ENCODE data around the gene ADGRG3. TPM values are rescaled to one million over a fixed set of nuclear protein-coding genes. Genes with fewer than 3 reads are reported as not detected.

Gene ADGRG3
- polyA plus RNA-seq, 3 donors, result 0.41 to 1.0 TPM; not detected in 1

DNA sequence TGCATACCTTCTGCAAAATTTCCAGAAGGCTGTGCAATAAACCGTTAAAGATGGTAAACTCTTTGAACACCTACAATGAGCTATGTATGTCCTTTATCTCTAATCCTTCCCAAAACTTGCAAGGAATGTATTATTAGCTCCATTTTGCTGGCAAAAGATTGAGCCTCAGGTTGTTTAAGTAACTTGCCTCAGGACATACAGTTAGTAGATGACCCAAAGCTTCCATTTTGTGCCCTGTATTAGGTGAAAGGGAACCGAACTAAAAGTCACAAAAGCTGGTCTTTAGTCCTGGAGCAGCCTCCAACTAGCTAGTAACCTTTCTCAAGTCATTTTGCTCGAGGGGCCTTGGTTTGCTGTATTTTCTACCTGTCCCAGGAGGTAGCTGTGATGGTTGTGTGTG lies 4.3 kb downstream of the ADGRG3 start:
- H3K4me1 ChIP-seq (ENCODE audit: control insufficient read depth in 1 of 2, insufficient read depth in 2 of 2, low read length in 2 of 2), result peaks cover 45 to 57% of the 10 kb centered on the region in 2 donors
- Mint-ChIP-seq H3K27me3 (ENCODE audit: low read depth in 3 of 3) (peaks cover 2 to 4% (median 2%) of the 10 kb centered on the region in 3 donors), H3K36me3 (peaks cover 6% of the 10 kb centered on the region in 2 donors), H3K27ac (no peak overlapping the region), H3K9me3 (no peaks in the 10 kb centered on the region), H3K4me1 (peaks cover 54% of the 10 kb centered on the region), H3K4me3 (no peak overlapping the region)
- TF ChIP-seq, protein P1, sequence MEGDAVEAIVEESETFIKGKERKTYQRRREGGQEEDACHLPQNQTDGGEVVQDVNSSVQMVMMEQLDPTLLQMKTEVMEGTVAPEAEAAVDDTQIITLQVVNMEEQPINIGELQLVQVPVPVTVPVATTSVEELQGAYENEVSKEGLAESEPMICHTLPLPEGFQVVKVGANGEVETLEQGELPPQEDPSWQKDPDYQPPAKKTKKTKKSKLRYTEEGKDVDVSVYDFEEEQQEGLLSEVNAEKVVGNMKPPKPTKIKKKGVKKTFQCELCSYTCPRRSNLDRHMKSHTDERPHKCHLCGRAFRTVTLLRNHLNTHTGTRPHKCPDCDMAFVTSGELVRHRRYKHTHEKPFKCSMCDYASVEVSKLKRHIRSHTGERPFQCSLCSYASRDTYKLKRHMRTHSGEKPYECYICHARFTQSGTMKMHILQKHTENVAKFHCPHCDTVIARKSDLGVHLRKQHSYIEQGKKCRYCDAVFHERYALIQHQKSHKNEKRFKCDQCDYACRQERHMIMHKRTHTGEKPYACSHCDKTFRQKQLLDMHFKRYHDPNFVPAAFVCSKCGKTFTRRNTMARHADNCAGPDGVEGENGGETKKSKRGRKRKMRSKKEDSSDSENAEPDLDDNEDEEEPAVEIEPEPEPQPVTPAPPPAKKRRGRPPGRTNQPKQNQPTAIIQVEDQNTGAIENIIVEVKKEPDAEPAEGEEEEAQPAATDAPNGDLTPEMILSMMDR (IDR thresholded peaks at IDR 0.05), result no peak
- H4K20me1 ChIP-seq (ENCODE audit: insufficient read depth, low read length), result no peaks in the 10 kb centered on the region
- intact Hi-C loops (cut with micrococcal nuclease), result no loop called here
- no peak overlapping the region for H3K9ac ChIP-seq (ENCODE audit: insufficient read depth, low read length, poor library complexity, severe bottlenecking)
- no peak overlapping the region for H3K4me3 ChIP-seq (replicated peaks in 1 of 3; ENCODE audit: low read depth in 2 of 3, low read length in 3 of 3)
- H3K27me3 ChIP-seq (ENCODE audit: control insufficient read depth in 2 of 2, insufficient read depth in 2 of 2, low read length in 2 of 2), result no peaks in the 10 kb centered on the region
- no peak overlapping the region for H2AFZ ChIP-seq (ENCODE audit: insufficient read depth, low read depth, low read length, poor library complexity, severe bottlenecking)
- no peaks in the 10 kb centered on the region for H3K79me2 ChIP-seq (ENCODE audit: insufficient read depth, low read length)
- no peak overlapping the region for H3K4me2 ChIP-seq (replicated peaks; ENCODE audit: extremely low read depth, low read length, poor library complexity, severe bottlenecking)
- H3K27ac ChIP-seq (ENCODE audit: low read depth in 1 of 2, low read length in 2 of 2), result no peak overlapping the region
- no peaks in the 10 kb centered on the region for H3K9me3 ChIP-seq (replicated peaks in 1 of 2; ENCODE audit: control insufficient read depth in 1 of 2, insufficient read depth in 1 of 2, low read length in 2 of 2)
- no peak for DNase-seq
- no CpG with 5 or more reads among the region's 3 CpGs for WGBS (ENCODE audit: insufficient coverage)
- H3K36me3 ChIP-seq (replicated peaks in 1 of 2; ENCODE audit: control insufficient read depth in 1 of 2, insufficient read depth in 2 of 2, low read length in 2 of 2), result no peaks in the 10 kb centered on the region

GRCh38 chr16:57672824-57673223 lies 4.7 kb downstream of the ADGRG3 start:
- peaks cover 54% of the 10 kb centered on the region for H3K4me1 Mint-ChIP-seq
- 100% methylated on average over 1 of the region's 2 CpGs for WGBS (ENCODE audit: insufficient coverage)
- H3K4me3 Mint-ChIP-seq, result no peak overlapping the region
- TF ChIP-seq, protein P1 (IDR thresholded peaks at IDR 0.05), result no peak
- Histone ChIP-seq H4K20me1 (ENCODE audit: insufficient read depth, low read length) (no peaks in the 10 kb centered on the region), H3K27ac (ENCODE audit: low read depth in 1 of 2, low read length in 2 of 2) (no peak overlapping the region), H3K4me2 (replicated peaks; ENCODE audit: extremely low read depth, low read length, poor library complexity, severe bottlenecking) (no peak overlapping the region), H3K4me1 (ENCODE audit: control insufficient read depth in 1 of 2, insufficient read depth in 2 of 2, low read length in 2 of 2) (peaks cover 43 to 57% of the 10 kb centered on the region in 2 donors), H3K36me3 (replicated peaks in 1 of 2; ENCODE audit: control insufficient read depth in 1 of 2, insufficient read depth in 2 of 2, low read length in 2 of 2) (no peaks in the 10 kb centered on the region), H3K27me3 (ENCODE audit: control insufficient read depth in 2 of 2, insufficient read depth in 2 of 2, low read length in 2 of 2) (no peaks in the 10 kb centered on the region), H3K4me3 (replicated peaks in 1 of 3; ENCODE audit: low read depth in 2 of 3, low read length in 3 of 3) (no peak overlapping the region), H3K9ac (ENCODE audit: insufficient read depth, low read length, poor library complexity, severe bottlenecking) (no peak overlapping the region), H3K79me2 (ENCODE audit: insufficient read depth, low read length) (no peaks in the 10 kb centered on the region), H3K9me3 (replicated peaks in 1 of 2; ENCODE audit: control insufficient read depth in 1 of 2, insufficient read depth in 1 of 2, low read length in 2 of 2) (no peaks in the 10 kb centered on the region), H2AFZ (ENCODE audit: insufficient read depth, low read depth, low read length, poor library complexity, severe bottlenecking) (no peak overlapping the region)
- intact Hi-C loops (cut with micrococcal nuclease), result no loop called here
- peaks cover 6% of the 10 kb centered on the region in 2 donors for H3K36me3 Mint-ChIP-seq
- H3K9me3 Mint-ChIP-seq, result no peaks in the 10 kb centered on the region
- H3K27ac Mint-ChIP-seq, result no peak overlapping the region
- H3K27me3 Mint-ChIP-seq (ENCODE audit: low read depth in 3 of 3), result peaks cover 2 to 4% (median 2%) of the 10 kb centered on the region in 3 donors
- DNase-seq, result no peak

Measured in CD14-positive monocyte (primary cell).